ENCODE results near the gene BAAT.

DNA sequence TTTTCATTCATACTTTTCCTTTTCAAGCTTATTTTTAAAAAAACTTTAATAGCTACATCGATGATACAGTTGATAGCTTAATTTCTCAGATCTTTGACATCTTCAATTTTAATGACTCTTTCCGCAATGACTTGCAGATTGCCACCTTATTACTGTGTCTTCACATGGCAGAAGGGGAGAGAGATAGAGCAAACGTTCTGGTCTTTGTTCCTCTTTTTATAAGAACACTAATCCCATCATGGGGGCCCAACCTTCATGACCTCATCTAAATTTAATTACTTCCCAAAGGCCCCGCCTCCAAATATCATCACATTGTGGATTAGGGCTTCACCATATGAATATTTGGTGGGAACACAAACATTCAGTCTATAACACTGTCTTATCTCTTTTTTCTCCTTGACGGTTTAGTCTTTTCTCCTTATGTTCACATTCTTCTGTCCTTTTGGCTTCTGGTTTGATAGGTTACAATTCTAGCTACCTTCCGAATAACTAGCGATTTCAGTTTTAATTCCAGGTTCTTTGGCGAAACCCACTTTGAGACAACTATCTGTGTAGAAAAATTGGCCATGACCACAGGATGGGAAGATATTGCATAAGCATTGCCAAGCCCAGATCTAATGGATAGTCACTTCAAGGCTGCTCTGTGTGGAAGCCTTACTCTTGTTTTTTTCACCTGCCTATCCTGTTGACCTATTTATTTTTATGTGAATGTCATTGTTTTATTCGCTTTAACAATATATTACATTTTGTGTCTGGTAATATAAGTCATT lies 18.9 kb upstream of the BAAT start:
- TF ChIP-seq, protein P1, sequence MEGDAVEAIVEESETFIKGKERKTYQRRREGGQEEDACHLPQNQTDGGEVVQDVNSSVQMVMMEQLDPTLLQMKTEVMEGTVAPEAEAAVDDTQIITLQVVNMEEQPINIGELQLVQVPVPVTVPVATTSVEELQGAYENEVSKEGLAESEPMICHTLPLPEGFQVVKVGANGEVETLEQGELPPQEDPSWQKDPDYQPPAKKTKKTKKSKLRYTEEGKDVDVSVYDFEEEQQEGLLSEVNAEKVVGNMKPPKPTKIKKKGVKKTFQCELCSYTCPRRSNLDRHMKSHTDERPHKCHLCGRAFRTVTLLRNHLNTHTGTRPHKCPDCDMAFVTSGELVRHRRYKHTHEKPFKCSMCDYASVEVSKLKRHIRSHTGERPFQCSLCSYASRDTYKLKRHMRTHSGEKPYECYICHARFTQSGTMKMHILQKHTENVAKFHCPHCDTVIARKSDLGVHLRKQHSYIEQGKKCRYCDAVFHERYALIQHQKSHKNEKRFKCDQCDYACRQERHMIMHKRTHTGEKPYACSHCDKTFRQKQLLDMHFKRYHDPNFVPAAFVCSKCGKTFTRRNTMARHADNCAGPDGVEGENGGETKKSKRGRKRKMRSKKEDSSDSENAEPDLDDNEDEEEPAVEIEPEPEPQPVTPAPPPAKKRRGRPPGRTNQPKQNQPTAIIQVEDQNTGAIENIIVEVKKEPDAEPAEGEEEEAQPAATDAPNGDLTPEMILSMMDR (IDR thresholded peaks at IDR 0.05) = no peak
- TF ChIP-seq POLR2A (IDR thresholded peaks at IDR 0.05) = no peak

Measured in testis (tissue), 2 donors.